ENCODE data around the gene BTBD1. TPM values are rescaled to one million over a fixed set of nuclear protein-coding genes. Genes with fewer than 3 reads are reported as not detected.

Gene BTBD1
- total and polyA plus RNA-seq, 2 donors (not counting 3 experiments of a cell fraction or from before 2014, with no cell fraction given): 30.8 to 58.0 TPM

- H2AFZ ChIP-seq (ENCODE audit: low read depth, low read length): peak overlapping the region; percentile 99
- BruUV-seq (replicated peaks): no TSS peak
- H3K36me3 ChIP-seq (ENCODE audit: control insufficient read depth in 2 of 2, extremely low read depth in 1 of 2, insufficient read depth in 2 of 2, low read length in 2 of 2): no peaks in the 10 kb centered on the region
- TF ChIP-seq FOS (IDR thresholded peaks at IDR 0.05; ENCODE audit: borderline replicate concordance, insufficient read depth, low read length): no peak
- TF ChIP-seq MAX (IDR thresholded peaks at IDR 0.05; ENCODE audit: insufficient read depth, insufficient read length): no peak
- TF ChIP-seq MYC (IDR thresholded peaks at IDR 0.05; ENCODE audit: low read depth, low read length): no peak
- TF ChIP-seq POLR2AphosphoS5 (IDR thresholded peaks at IDR 0.05; ENCODE audit: insufficient read depth, low read depth, low read length): no peak
- TF ChIP-seq CTCF (IDR thresholded peaks at IDR 0.05; ENCODE audit: extremely low read depth in 1 of 2, insufficient read depth in 1 of 2, low read depth in 1 of 2, low read length in 2 of 2): no peak
- no peak for TF ChIP-seq GATA2 (IDR thresholded peaks at IDR 0.05; ENCODE audit: insufficient read depth, insufficient read length, low read depth, low read length)
- no peak for TF ChIP-seq POLR2A (IDR thresholded peaks at IDR 0.05; ENCODE audit: low read depth, low read length)
- TF ChIP-seq EZH2 (IDR thresholded peaks at IDR 0.05; ENCODE audit: borderline replicate concordance, low read depth, low read length, severe bottlenecking): no peak
- TF ChIP-seq JUN (IDR thresholded peaks at IDR 0.05; ENCODE audit: borderline replicate concordance, insufficient read depth, insufficient read length, low read depth): no peak
- ChIA-PET POLR2A (no interaction called here), CTCF (interaction anchor here (0.8 to 1.9 kb wide), 4 partner anchors 13 to 42 kb away, joined by 3 to 8 read pairs (median 4); partner anchors contain the start of gene TM6SF1)
- H3K27me3 ChIP-seq (ENCODE audit: control insufficient read depth in 2 of 2, insufficient read depth in 2 of 2, low read length in 2 of 2): no peaks in the 10 kb centered on the region
- H3K4me1 ChIP-seq (ENCODE audit: control insufficient read depth, extremely low read depth, insufficient read depth, low read length): peaks cover 35% of the 10 kb centered on the region
- H3K9me1 ChIP-seq (replicated peaks; ENCODE audit: control insufficient read depth, extremely low read depth, insufficient read depth, low read length): peaks cover 1% of the 10 kb centered on the region
- H4K20me1 ChIP-seq (replicated peaks; ENCODE audit: control insufficient read depth, extremely low read depth, insufficient read depth, low read length): peaks cover 8% of the 10 kb centered on the region
- H3K4me3 ChIP-seq (replicated peaks in 1 of 3; ENCODE audit: insufficient read depth in 1 of 3, low read depth in 1 of 3, low read length in 3 of 3): no peak overlapping the region
- dilution Hi-C loops (cut with MboI; ENCODE audit: extremely low pct_ligation_motif_present, low sequenced_read_pairs) (no loop called here), intact Hi-C loops (cut with micrococcal nuclease) (no loop called here)
- peak overlapping the region; percentile 66 for H3K27ac ChIP-seq (ENCODE audit: insufficient read depth, low read depth, low read length)
- no peak for FAIRE-seq
- DNase-seq (ENCODE audit: low read depth, low spot score): no peak
- H3K4me2 ChIP-seq (ENCODE audit: insufficient read depth, low read length): peak overlapping the region; percentile 96
- H3K79me2 ChIP-seq (ENCODE audit: control insufficient read depth, insufficient read depth, low read length): peaks cover 38% of the 10 kb centered on the region
- H3K9me3 ChIP-seq (replicated peaks; ENCODE audit: control insufficient read depth, insufficient read depth, low read length): no peaks in the 10 kb centered on the region
- no peak overlapping the region for H3K9ac ChIP-seq (replicated peaks; ENCODE audit: extremely low read depth, insufficient read depth, low read length)
Measured at GRCh38 chr15:83068054-83068453, 1.0 kb upstream of the BTBD1 start.
